HEK293T (cell line): ENCODE results near the gene LY9.
"Not testable (repeated sequence)": the region's sequence is repeated elsewhere in the genome, so short reads cannot be mapped to it uniquely, and the experiment has no call there.

Experiments used
- CTCF ChIA-PET: fragments of 350-600 bp; formaldehyde crosslinking; extraction: SDS; loops from one replicate; lab custom pipeline; 2021; ENCODE audit warnings: antibody characterized with exemption, inconsistent platforms; lab: Yijun Ruan, JAX
- POLR2A ChIA-PET: fragments of 350-600 bp; formaldehyde crosslinking; extraction: SDS; loops from one replicate; lab custom pipeline; 2020; ENCODE audit warnings: antibody characterized with exemption, inconsistent platforms; lab: Yijun Ruan, JAX
- DNase-seq: peaks from one replicate; pipeline ENCODE4 v3.0.0; 2012; ENCODE audit warnings: mixed read lengths; ENCODE audit errors: extremely low spot score
- ARNT ChIP-seq: fragments of 450-650 bp; IDR thresholded peaks from 2 replicates; pipeline ENCODE4 v1.6.1; 2017; ENCODE audit warnings: mild to moderate bottlenecking
- BHLHE40 ChIP-seq: fragments of 450-650 bp; IDR thresholded peaks from 2 replicates; pipeline ENCODE4 v1.6.1; 2016; ENCODE audit warnings: mild to moderate bottlenecking, moderate library complexity, borderline replicate concordance
- CTBP1 ChIP-seq: fragments of 450-650 bp; IDR thresholded peaks from 2 replicates; pipeline ENCODE4 v1.6.1; 2016; ENCODE audit warnings: borderline replicate concordance
- ELF4 ChIP-seq: fragments of 450-650 bp; IDR thresholded peaks from 2 replicates; pipeline ENCODE4 v1.6.1; 2017; ENCODE audit warnings: antibody characterized with exemption
- FOXA1 ChIP-seq: fragments of 450-650 bp; IDR thresholded peaks from 2 replicates; pipeline ENCODE4 v1.6.1; 2016; ENCODE audit warnings: mild to moderate bottlenecking
- FOXK2 ChIP-seq: fragments of 450-650 bp; IDR thresholded peaks from 2 replicates; pipeline ENCODE4 v1.6.1; 2016; ENCODE audit warnings: mild to moderate bottlenecking
- FOXM1 ChIP-seq: fragments of 450-650 bp; IDR thresholded peaks from 2 replicates; pipeline ENCODE4 v1.6.1; 2017; ENCODE audit warnings: mild to moderate bottlenecking, borderline replicate concordance
- HDGF ChIP-seq: fragments of 450-650 bp; IDR thresholded peaks from 2 replicates; pipeline ENCODE4 v1.6.1; 2017; ENCODE audit warnings: antibody characterized with exemption, borderline replicate concordance
- L3MBTL2 ChIP-seq: fragments of 450-650 bp; conservative IDR thresholded peaks from 2 replicates; pipeline ENCODE4 v1.6.1; 2016; ENCODE audit warnings: mild to moderate bottlenecking
- LEF1 ChIP-seq: fragments of 450-650 bp; IDR thresholded peaks from 2 replicates; pipeline ENCODE4 v1.6.1; 2017; ENCODE audit warnings: mild to moderate bottlenecking, borderline replicate concordance
- NFRKB ChIP-seq: fragments of 450-650 bp; IDR thresholded peaks from 2 replicates; pipeline ENCODE4 v1.6.1; 2016; ENCODE audit warnings: mild to moderate bottlenecking, moderate library complexity
- PKNOX1 ChIP-seq: fragments of 450-650 bp; IDR thresholded peaks from 2 replicates; pipeline ENCODE4 v1.6.1; 2016
- SP1 ChIP-seq: fragments of 450-650 bp; IDR thresholded peaks from 2 replicates; pipeline ENCODE4 v1.6.1; 2017
- SUZ12 ChIP-seq: fragments of 450-650 bp; IDR thresholded peaks from 2 replicates; pipeline ENCODE4 v1.6.1; 2016; ENCODE audit warnings: mild to moderate bottlenecking
- TARDBP ChIP-seq: fragments of 450-650 bp; IDR thresholded peaks from 2 replicates; pipeline ENCODE4 v1.6.1; 2016
- ZNF384 ChIP-seq: fragments of 450-650 bp; IDR thresholded peaks from 2 replicates; pipeline ENCODE4 v1.6.1; 2016

The LY9 gene

DNA sequence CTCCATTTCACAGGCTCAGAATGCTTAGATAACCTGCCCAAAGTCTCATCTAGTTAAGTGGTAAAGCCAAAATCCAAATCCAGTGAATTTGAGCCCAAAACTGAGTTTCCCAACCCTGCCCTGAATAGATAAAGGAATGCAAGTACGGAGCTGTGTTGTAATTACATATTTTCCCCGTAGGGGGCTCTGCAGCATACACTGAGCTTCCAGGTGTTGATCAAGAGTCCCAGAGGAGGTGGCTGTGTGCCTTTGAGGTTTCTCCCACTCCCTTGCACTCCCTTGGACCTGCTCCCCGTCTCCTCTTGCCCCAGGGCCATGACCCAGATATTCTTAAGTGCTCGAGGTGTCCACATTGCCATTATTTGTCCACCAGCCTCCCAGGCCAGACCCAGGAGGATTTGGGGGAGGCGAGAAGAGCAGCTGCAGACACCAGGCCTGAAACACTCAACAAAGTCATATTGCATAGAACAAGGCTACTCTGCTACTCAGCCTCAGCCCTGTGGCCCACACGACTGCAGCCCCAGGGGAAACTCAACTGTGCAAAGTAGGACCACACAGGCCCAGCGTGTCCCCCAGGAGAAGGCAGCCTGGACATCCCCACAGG is 18.4 kb upstream of the LY9 start:
- ChIA-PET CTCF (interaction anchor here (0.8 to 1.6 kb wide), 4 partner anchors 13 to 220 kb away, joined by 3 to 4 read pairs (median 3); no protein-coding TSS in a partner anchor), POLR2A (no interaction called here)
- TF ChIP-seq BHLHE40 (no peak), FOXA1 (no peak), L3MBTL2 (no peak), SP1 (no peak), SUZ12 (no peak)
- DNase-seq: peak; percentile 67

- TF ChIP-seq LEF1: no peak
- TF ChIP-seq HDGF: no peak
- no peak for TF ChIP-seq CTBP1
- TF ChIP-seq NFRKB: no peak
- TF ChIP-seq ARNT: no peak
- TF ChIP-seq SP1: no peak
- no peak for TF ChIP-seq ZNF384
- no peak for TF ChIP-seq L3MBTL2
- TF ChIP-seq PKNOX1: no peak
- no peak for TF ChIP-seq TARDBP
- TF ChIP-seq SUZ12: no peak
- no peak for TF ChIP-seq FOXM1
- no peak for TF ChIP-seq ELF4
- DNase-seq: no peak
- POLR2A ChIA-PET: no interaction called here
- CTCF ChIA-PET: interaction anchor here (1.0 kb wide), 1 partner anchor 175 kb away, joined by 7 read pairs; the partner anchor contains the start of gene ITLN2
These were observed 17.0 kb upstream of the LY9 start for GRCh38 chr1:160778976-160779375.

- ChIA-PET POLR2A (no interaction called here), CTCF (interaction anchor here (0.6 to 1.4 kb wide), 5 partner anchors 36 to 174 kb away, joined by 3 to 7 read pairs (median 3); partner anchors contain the start of gene ITLN2)
- TF ChIP-seq ARNT (no peak), FOXA1 (no peak), CTBP1 (no peak), LEF1 (no peak)
- DNase-seq: peak; percentile 66
These were observed 16.2 kb upstream of the LY9 start for GRCh38 chr1:160779626-160780397.

- no peak for DNase-seq
- ChIA-PET CTCF (interaction anchor here (0.7 to 1.5 kb wide), 5 partner anchors 44 to 171 kb away, joined by 3 to 7 read pairs (median 3); no protein-coding TSS in a partner anchor), POLR2A (no interaction called here)
- no peak for TF ChIP-seq TARDBP
These were observed 15.6 kb upstream of the LY9 start for GRCh38 chr1:160780398-160780755.

DNA sequence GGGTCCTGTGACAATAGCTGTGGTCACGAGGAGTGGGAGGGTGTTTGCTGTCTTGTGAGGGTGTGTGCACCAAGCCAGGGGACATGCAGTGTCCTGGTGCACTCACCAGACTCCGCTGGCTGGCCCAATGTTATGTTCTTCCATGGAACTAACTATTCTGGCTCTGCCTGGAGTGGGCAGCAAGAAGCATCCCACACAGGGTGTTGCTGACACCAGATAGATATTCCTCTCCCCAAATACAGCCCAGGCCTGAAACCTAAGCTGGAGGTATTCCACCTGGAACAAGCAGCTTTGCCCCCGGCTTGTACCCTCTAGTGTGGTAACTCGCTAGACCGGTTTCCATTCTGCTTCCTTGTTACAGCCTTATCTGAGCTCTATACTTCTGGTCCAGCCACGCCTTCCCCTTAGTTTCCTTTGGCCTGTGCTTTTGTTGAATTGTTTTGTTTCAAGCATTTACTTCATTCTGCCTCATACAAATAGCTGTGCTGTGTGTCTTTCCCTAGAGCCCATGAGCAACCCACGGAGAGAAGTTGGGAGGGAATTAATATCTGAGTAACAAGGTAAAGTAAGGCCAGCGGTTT is 14.7 kb upstream of the LY9 start:
- DNase-seq: no peak
- CTCF ChIA-PET: interaction anchor here (0.7 to 1.5 kb wide), 2 partner anchors 43 to 51 kb away, joined by 3 to 5 read pairs; no protein-coding TSS in a partner anchor
- POLR2A ChIA-PET: no interaction called here
- TF ChIP-seq LEF1: no peak
- no peak for TF ChIP-seq TARDBP
- no peak for TF ChIP-seq ELF4
- TF ChIP-seq ZNF384: no peak

DNA sequence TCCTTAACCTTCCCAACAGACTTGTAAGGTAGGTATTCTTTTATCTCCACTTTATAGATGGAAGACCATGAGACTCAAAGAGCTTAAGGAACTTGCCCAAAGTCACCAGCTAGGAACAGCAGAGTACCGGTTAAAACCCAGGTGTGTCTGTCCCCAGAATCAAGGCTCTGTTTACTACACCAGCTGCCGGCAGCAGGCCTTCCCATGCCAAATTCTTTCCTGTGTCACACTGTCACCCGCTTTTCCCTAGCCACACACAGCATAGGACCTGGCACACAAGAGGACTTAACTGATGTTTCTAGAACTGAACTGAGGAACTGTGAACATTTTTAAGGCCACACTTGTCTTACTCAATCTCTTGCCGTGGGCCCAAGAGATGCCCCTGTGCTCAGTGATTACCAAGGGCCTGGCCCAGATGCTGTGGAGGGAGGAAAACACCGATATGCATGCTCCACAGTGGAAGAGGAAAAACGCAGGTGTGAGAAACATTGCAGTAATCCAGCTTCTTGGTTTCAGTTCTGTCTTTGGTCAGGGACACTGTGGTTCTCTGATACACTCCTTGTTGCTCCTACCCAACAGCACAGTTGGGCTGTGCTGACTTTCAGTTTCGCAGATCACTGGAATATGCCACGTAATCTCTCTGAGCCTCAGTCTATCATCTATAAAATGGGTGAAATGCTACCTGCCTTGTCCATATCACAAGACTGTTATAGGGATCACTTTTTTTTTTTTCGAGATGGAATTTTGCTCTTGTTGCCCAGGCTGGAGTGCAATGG is 13.9 kb upstream of the LY9 start:
- POLR2A ChIA-PET: no interaction called here

DNA sequence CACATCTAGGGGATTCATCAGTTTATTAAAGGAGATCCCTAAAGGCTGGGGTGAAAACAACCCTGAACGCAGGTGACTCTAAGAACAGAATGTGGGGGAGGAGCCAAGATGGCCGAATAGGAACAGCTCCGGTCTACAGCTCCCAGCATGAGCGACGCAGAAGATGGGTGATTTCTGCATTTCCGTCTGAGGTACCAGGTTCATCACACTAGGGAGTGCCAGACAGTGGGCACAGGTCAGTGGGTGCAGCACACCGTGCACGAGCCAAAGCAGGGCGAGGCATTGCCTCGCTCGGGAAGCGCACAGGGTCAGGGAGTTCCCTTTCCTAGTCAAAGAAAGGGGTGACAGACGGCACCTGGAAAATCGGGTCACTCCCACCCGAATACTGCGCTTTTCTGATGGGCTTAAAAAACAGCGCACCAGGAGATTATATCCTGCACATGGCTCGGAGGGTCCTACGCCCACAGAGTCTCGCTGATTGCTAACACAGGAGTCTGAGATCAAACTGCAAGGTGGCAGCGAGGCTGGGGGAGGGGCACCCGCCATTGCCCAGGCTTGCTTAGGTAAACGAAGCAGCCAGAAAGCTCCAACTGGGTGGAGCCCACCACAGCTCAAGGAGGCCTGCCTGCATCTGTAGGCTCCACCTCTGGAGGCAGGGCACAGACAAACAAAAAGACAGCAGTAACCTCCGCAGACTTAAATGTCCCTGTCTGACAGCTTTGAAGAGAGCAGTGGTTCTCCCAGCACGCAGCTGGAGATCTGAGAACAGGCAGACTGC is 12.8 kb upstream of the LY9 start:
- CTCF ChIA-PET, POLR2A ChIA-PET: not testable (repeated sequence)

More for the DNA sequence above, 13.9 kb upstream of the LY9 start:
- TF ChIP-seq ELF4 (no peak), HDGF (no peak), ZNF384 (no peak), TARDBP (no peak), LEF1 (no peak), CTBP1 (no peak), NFRKB (no peak), FOXK2 (no peak), BHLHE40 (no peak), ARNT (no peak), L3MBTL2 (no peak), FOXM1 (no peak)
- CTCF ChIA-PET: interaction anchor here (1.5 kb wide), 1 partner anchor 50 kb away, joined by 5 read pairs; no protein-coding TSS in a partner anchor
- DNase-seq: no peak

More for the DNA sequence above, 12.8 kb upstream of the LY9 start:
- DNase-seq: not testable (repeated sequence)
